Lung (tissue), 16 donors: Measurements from ENCODE around the gene ADAMTS5. TPM values are rescaled to one million over a fixed set of nuclear protein-coding genes. Genes with fewer than 3 reads are reported as not detected.
A peak's percentile ranks its signal among the peaks of the same experiment; 100 is the strongest.

Experiments used
- ATAC-seq: fragments of 200-7000 bp; cut with Tn5 transposase; one replicate; pipeline ENCODE4 v1.9.1; 2020; ENCODE audit warnings: moderate number of reproducible peaks; ENCODE audit not compliant: insufficient read depth, low FRiP score
- DNase-seq, 3 donors: peaks; one replicate each; pipeline ENCODE4 v3.0.0-alpha.2; 2013 to 2017
- H3K27ac ChIP-seq, 2 donors: one replicate each; pipeline ENCODE4 v1.5.1; 2013; ENCODE audit warnings: mild to moderate bottlenecking in 2 of 2, moderate library complexity in 2 of 2, control low read depth in 1 of 2, inconsistent platforms in 1 of 2, low read depth in 1 of 2, low read length in 1 of 2
- H3K27me3 ChIP-seq, 3 donors: one replicate each; pipeline ENCODE4 v1.5.1; 2013; ENCODE audit warnings: low read length in 2 of 3; ENCODE audit not compliant: control insufficient read depth in 3 of 3, insufficient read depth in 3 of 3
- H3K36me3 ChIP-seq, 4 donors: one replicate each; pipeline ENCODE4 v1.5.1; 2013; ENCODE audit warnings: low read length in 4 of 4, mild to moderate bottlenecking in 1 of 4, moderate library complexity in 1 of 4; ENCODE audit not compliant: control insufficient read depth in 4 of 4, insufficient read depth in 4 of 4
- H3K4me1 ChIP-seq, 5 donors: one replicate each; pipeline ENCODE4 v1.5.1; 2013; ENCODE audit warnings: low read length in 5 of 5, mild to moderate bottlenecking in 2 of 5, moderate library complexity in 1 of 5; ENCODE audit not compliant: control insufficient read depth in 5 of 5, insufficient read depth in 5 of 5
- H3K4me3 ChIP-seq: one replicate; pipeline ENCODE4 v1.5.1; 2013; ENCODE audit warnings: mild to moderate bottlenecking, control low read depth, moderate library complexity
- H3K9ac ChIP-seq, 2 donors: one replicate each; pipeline ENCODE4 v1.5.1; 2013; ENCODE audit warnings: low read length in 2 of 2, control low read depth in 1 of 2; ENCODE audit not compliant: insufficient read depth in 1 of 2
- H3K9me3 ChIP-seq, 4 donors: one replicate each; pipeline ENCODE4 v1.5.1; 2013; ENCODE audit warnings: low read length in 3 of 4, mild to moderate bottlenecking in 1 of 4, moderate library complexity in 1 of 4; ENCODE audit not compliant: control insufficient read depth in 4 of 4, insufficient read depth in 3 of 4
- CTCF ChIP-seq: IDR thresholded peaks from 2 replicates; pipeline ENCODE4 v1.5.1; 2012; ENCODE audit warnings: mild to moderate bottlenecking; ENCODE audit errors: control extremely low read depth, extremely low read depth
- WGBS, 2 donors: extraction: QIAGEN DNeasy Blood & Tissue Kit; methylation state at CpG; one replicate each; pipeline ENCODE4 v1.1.7; 2013; 5-methylcytosine and 5-hydroxymethylcytosine counted together
- long read RNA-seq, 5 donors: transcript quantifications; one replicate each; lab custom pipeline, GENCODE V29; 2026
- polyA plus RNA-seq, 2 donors: library from polyadenylated mRNA; stranded (reverse); fragments of 200-250 nt; gene quantifications; one replicate each; pipeline ENCODE4 v1.2.1, GENCODE V29; 2013
- total RNA-seq, 2 donors: library from RNA; depleted of rRNA in 1 of 2; stranded (reverse); fragments of >200 nt in 1 of 2; gene quantifications; one replicate each; pipeline ENCODE4 v1.2.1, GENCODE V29; 2014 to 2021
- donor health status: control.
- donor health status: control.
- donor health status: Bipolar disorder and iron deficiency.
- donor health status: healthy.
- donor health status: DM: yes; HTN: yes; CAD: no.

Gene ADAMTS5
- total RNA-seq, result 10 to 100 TPM in 1 of 2 donors, 1 to 10 TPM in 1; 4.7 to 22.2 TPM
- polyA plus RNA-seq, result under 1 TPM; 0.59 to 0.88 TPM
- long read RNA-seq, donor 1, result 0 reads
- long read RNA-seq, donor 2, full-length matches to known transcripts, result 1 of 1 reads
- long read RNA-seq, donor 2, partial matches to known transcripts, result 0 of 1 reads
- long read RNA-seq, donor 2, other reads (novel, unspliced or antisense), result 0 of 1 reads
- long read RNA-seq, donor 3, full-length matches to known transcripts, result 1 of 1 reads
- long read RNA-seq, donor 3, partial matches to known transcripts, result 0 of 1 reads
- long read RNA-seq, donor 3, other reads (novel, unspliced or antisense), result 0 of 1 reads
- long read RNA-seq, donor 4, result 0 reads
- long read RNA-seq, donor 5, result 0 reads

- Histone ChIP-seq H3K9me3 (no peaks in the 10 kb centered on the region), H3K4me3 (peak within 1 kb of the TSS; percentile 43), H3K27ac (peak within 1 kb of the TSS in 1 of 2 donors; percentile 79), H3K36me3 (no peaks in the 10 kb centered on the region), H3K4me1 (peaks cover 0 to 36% (median 4%) of the 10 kb centered on the region in 5 donors), H3K9ac (peak within 1 kb of the TSS in 1 of 2 donors; percentile 34), H3K27me3 (peaks cover 3 to 37% (median 13%) of the 10 kb centered on the region in 3 donors)
- TF ChIP-seq CTCF, result no peak
- 1 to 3% methylated on average over 55 of the region's 55 CpGs for WGBS, 2 donors
- DNase-seq (peak; percentile 53 to 66 (median 65)), ATAC-seq (no peak)
Observed at GRCh38 chr21:26967062-26967913, at the start of gene ADAMTS5. ADAMTS5 (minus strand) TSS chr21:26967088; CDS start chr21:26966391, 697 bp downstream.

GRCh38 chr21:27001526-27001925, 34.6 kb upstream of the ADAMTS5 start:
- H3K9ac ChIP-seq, result no peak overlapping the region
- H3K27ac ChIP-seq, result no peak overlapping the region
- DNase-seq (no peak), ATAC-seq (no peak)
- no peaks in the 10 kb centered on the region for H3K36me3 ChIP-seq
- WGBS, 2 donors, result 79 to 84% methylated on average over 1 of the region's 1 CpG
- no peaks in the 10 kb centered on the region for H3K27me3 ChIP-seq
- H3K4me3 ChIP-seq, result no peak overlapping the region
- H3K4me1 ChIP-seq, result no peaks in the 10 kb centered on the region
- TF ChIP-seq CTCF, result no peak
- H3K9me3 ChIP-seq, result no peaks in the 10 kb centered on the region

- H3K27me3 ChIP-seq, result no peaks in the 10 kb centered on the region
- no peak for TF ChIP-seq CTCF
- peaks cover 0 to 8% (median 0%) of the 10 kb centered on the region in 4 donors for H3K9me3 ChIP-seq
- ATAC-seq (no peak), DNase-seq (no peak)
- 85 to 86% methylated on average over 5 of the region's 5 CpGs for WGBS, 2 donors
- H3K4me1 ChIP-seq, result no peaks in the 10 kb centered on the region
- H3K4me3 ChIP-seq, result no peak overlapping the region
- H3K27ac ChIP-seq, result no peak overlapping the region
- H3K36me3 ChIP-seq, result no peaks in the 10 kb centered on the region
- H3K9ac ChIP-seq, result no peak overlapping the region
Observed at GRCh38 chr21:26983576-26983975, 16.7 kb upstream of the ADAMTS5 start.
